H1 (cell line): ENCODE measurements around the gene SGPP2. TPM values are rescaled to one million over a fixed set of nuclear protein-coding genes. Genes with fewer than 3 reads are reported as not detected.

Experiments used
- CTCF ChIA-PET: fragments of 300-600 bp; sonication (Branson Sonifier 250); formaldehyde crosslinking; loops from one replicate; lab custom pipeline; 2021; ENCODE audit not compliant: partially characterized antibody; lab: Charles Lee
- POLR2A ChIA-PET: fragments of 300-600 bp; sonication (Branson Sonifier 250); formaldehyde crosslinking; loops from one replicate; lab custom pipeline; 2021; ENCODE audit warnings: inconsistent platforms; ENCODE audit not compliant: partially characterized antibody; lab: Charles Lee
- DNase-seq, 2 experiments: peaks; one replicate each; pipeline versions ENCODE4 v3.0.0 to v3.0.0-alpha.2; 2010 to 2022; ENCODE audit warnings: low spot score in 2 of 2, low read depth in 1 of 2, mixed read lengths in 1 of 2
- FAIRE-seq: peaks from 2 replicates; lab custom pipeline; 2011; peaks lifted over from hg19 to GRCh38; lab: Jason Lieb, UNC
- H2AFZ ChIP-seq: 2 replicates; pipeline ENCODE4 v1.8.1; 2012; ENCODE audit warnings: low read length, inconsistent platforms
- H2AK5ac ChIP-seq: 2 replicates; pipeline ENCODE4 v1.6.1; 2013; ENCODE audit warnings: low read depth, low read length
- H2BK120ac ChIP-seq: replicated peaks from 2 replicates; pipeline ENCODE3; 2013; ENCODE audit warnings: low read depth, low read length, inconsistent platforms
- H2BK12ac ChIP-seq: 2 replicates; pipeline ENCODE4 v1.6.1; 2013; ENCODE audit warnings: low read depth, low read length
- H2BK15ac ChIP-seq: 2 replicates; pipeline ENCODE4 v1.6.1; 2013; ENCODE audit warnings: low read length
- H2BK20ac ChIP-seq: 2 replicates; pipeline ENCODE4 v1.6.1; 2013; ENCODE audit warnings: low read length
- H2BK5ac ChIP-seq: 2 replicates; pipeline ENCODE4 v1.6.1; 2013; ENCODE audit warnings: low read depth, low read length
- H3K14ac ChIP-seq: 2 replicates; pipeline ENCODE4 v1.6.1; 2013; ENCODE audit warnings: inconsistent platforms; ENCODE audit not compliant: insufficient read length
- H3K18ac ChIP-seq: 2 replicates; pipeline ENCODE4 v1.6.1; 2013; ENCODE audit warnings: low read length; ENCODE audit errors: extremely low read depth
- H3K23ac ChIP-seq: 2 replicates; pipeline ENCODE4 v1.6.1; 2013; ENCODE audit warnings: inconsistent platforms; ENCODE audit not compliant: insufficient read length
- H3K23me2 ChIP-seq: 2 replicates; pipeline ENCODE4 v1.6.1; 2013; ENCODE audit warnings: low read depth, low read length
- H3K27ac ChIP-seq: 2 replicates; pipeline ENCODE4 v1.6.1; 2011; ENCODE audit warnings: low read depth, low read length, inconsistent platforms
- H3K27me3 ChIP-seq, 4 experiments: replicated peaks in 1 of 4; 1 replicate in 1 of 4; 2 replicates in 3 of 4; pipeline versions ENCODE4 v1.6.1 to v1.8.1; 2011 to 2013; ENCODE audit warnings: low read length in 3 of 4, mild to moderate bottlenecking in 3 of 4, inconsistent platforms in 2 of 4, mixed read lengths in 2 of 4, moderate library complexity in 1 of 4; ENCODE audit not compliant: control insufficient read depth in 3 of 4, insufficient read depth in 3 of 4; ENCODE audit errors: extremely low read depth in 1 of 4
- H3K36me3 ChIP-seq, 4 experiments: 2 replicates each; pipeline versions ENCODE4 v1.6.1 to v1.8.1; 2011 to 2013; ENCODE audit warnings: mild to moderate bottlenecking in 4 of 4, low read length in 3 of 4, moderate library complexity in 2 of 4, control low read depth in 1 of 4, inconsistent platforms in 1 of 4; ENCODE audit not compliant: insufficient read depth in 4 of 4, control insufficient read depth in 2 of 4
- H3K4ac ChIP-seq: replicated peaks from 2 replicates; pipeline ENCODE3; 2013; ENCODE audit warnings: low read length, low read depth, mixed read lengths, inconsistent platforms; ENCODE audit not compliant: insufficient read length
- H3K4me1 ChIP-seq, 4 experiments: replicated peaks in 1 of 4; 1 replicate in 1 of 4; 2 replicates in 3 of 4; pipeline versions ENCODE4 v1.6.1 to v1.8.1; 2011 to 2013; ENCODE audit warnings: low read length in 3 of 4, inconsistent platforms in 2 of 4, mixed read lengths in 1 of 4; ENCODE audit not compliant: insufficient read depth in 4 of 4, control insufficient read depth in 3 of 4
- H3K4me2 ChIP-seq, 2 experiments: 2 replicates each; pipeline versions ENCODE4 v1.6.1 to v1.8.1; 2011 to 2013; ENCODE audit warnings: low read depth in 2 of 2, low read length in 2 of 2, control low read depth in 1 of 2, inconsistent platforms in 1 of 2, mild to moderate bottlenecking in 1 of 2; ENCODE audit not compliant: insufficient read depth in 1 of 2
- H3K4me3 ChIP-seq, 4 experiments: fragments of 200-600, 300-600 bp in 1 of 4; sonication (generic), shearing (Covaris generic), sonication (Bioruptor Twin) in 1 of 4; 2 replicates each; pipeline versions ENCODE4 v1.5.1 to v1.8.1; 2011 to 2016; ENCODE audit warnings: low read length in 4 of 4, low read depth in 3 of 4, control low read depth in 2 of 4, inconsistent platforms in 2 of 4, mild to moderate bottlenecking in 2 of 4, mixed read lengths in 1 of 4, moderate library complexity in 1 of 4; ENCODE audit not compliant: insufficient read depth in 2 of 4; ENCODE audit errors: extremely low read depth in 1 of 4
- H3K56ac ChIP-seq: replicated peaks from 2 replicates; pipeline ENCODE3; 2013; ENCODE audit warnings: low read depth, mild to moderate bottlenecking, mixed read lengths, low read length, inconsistent platforms; ENCODE audit not compliant: insufficient read length
- H3K79me1 ChIP-seq: 2 replicates; pipeline ENCODE4 v1.6.1; 2013; ENCODE audit warnings: low read depth, low read length, control low read depth
- H3K79me2 ChIP-seq, 2 experiments: 2 replicates each; pipeline versions ENCODE4 v1.6.1 to v1.8.1; 2012 to 2013; ENCODE audit warnings: low read length in 2 of 2, mild to moderate bottlenecking in 2 of 2, inconsistent platforms in 1 of 2; ENCODE audit not compliant: insufficient read depth in 2 of 2, control insufficient read depth in 1 of 2
- H3K9ac ChIP-seq, 4 experiments: replicated peaks in 1 of 4; 1 replicate in 1 of 4; 2 replicates in 3 of 4; pipeline versions ENCODE4 v1.6.1 to v1.8.1; 2011 to 2013; ENCODE audit warnings: low read depth in 3 of 4, low read length in 3 of 4, control low read depth in 2 of 4, mild to moderate bottlenecking in 2 of 4, moderate library complexity in 2 of 4, inconsistent platforms in 1 of 4; ENCODE audit errors: extremely low read depth in 1 of 4
- H3K9me3 ChIP-seq, 2 experiments: 2 replicates each; pipeline versions ENCODE4 v1.6.1 to v1.8.1; 2012 to 2013; ENCODE audit warnings: mild to moderate bottlenecking in 2 of 2, moderate library complexity in 2 of 2, control low read depth in 1 of 2, inconsistent platforms in 1 of 2, low read depth in 1 of 2, low read length in 1 of 2, mixed read lengths in 1 of 2; ENCODE audit not compliant: insufficient read depth in 2 of 2
- H4K20me1 ChIP-seq, 2 experiments: replicated peaks in 1 of 2; 2 replicates each; pipeline versions ENCODE3 to v1.8.1; 2011 to 2013; ENCODE audit warnings: inconsistent platforms in 2 of 2, low read length in 2 of 2, mild to moderate bottlenecking in 1 of 2; ENCODE audit not compliant: insufficient read depth in 2 of 2, control insufficient read depth in 1 of 2
- H4K5ac ChIP-seq: 2 replicates; pipeline ENCODE4 v1.6.1; 2013; ENCODE audit warnings: low read length, low read depth, mixed read lengths, inconsistent platforms; ENCODE audit not compliant: insufficient read length
- H4K8ac ChIP-seq: 2 replicates; pipeline ENCODE4 v1.8.0; 2013; ENCODE audit warnings: mild to moderate bottlenecking, moderate library complexity, low read length, inconsistent platforms; ENCODE audit not compliant: insufficient read depth; ENCODE audit errors: extremely low read depth
- H4K91ac ChIP-seq: replicated peaks from 2 replicates; pipeline ENCODE3; 2013; ENCODE audit warnings: low read length, mixed read lengths, inconsistent platforms; ENCODE audit not compliant: insufficient read length
- CEBPB ChIP-seq: IDR thresholded peaks from 2 replicates; pipeline ENCODE4 v1.6.1; 2012; ENCODE audit warnings: low read depth, low read length
- KDM1A ChIP-seq: fragments of 200-600, 300-600 bp; sonication (generic); IDR thresholded peaks from 2 replicates; pipeline ENCODE4 v1.7.1; 2016; ENCODE audit warnings: mild to moderate bottlenecking, low read length, borderline replicate concordance
- PHF8 ChIP-seq: fragments of 200-600 bp; sonication (generic); conservative IDR thresholded peaks from 2 replicates; pipeline ENCODE4 v1.7.1; 2012; ENCODE audit warnings: low read depth, mild to moderate bottlenecking, inconsistent platforms, low read length, moderate library complexity
- POU5F1 ChIP-seq: IDR thresholded peaks from 2 replicates; pipeline ENCODE4 v1.6.1; 2011; ENCODE audit warnings: low read depth, mild to moderate bottlenecking, low read length, moderate library complexity
- RAD21 ChIP-seq, 2 experiments: IDR thresholded peaks in 1 of 2; conservative IDR thresholded peaks in 1 of 2; 2 replicates each; pipeline ENCODE4 v1.6.1; 2011; ENCODE audit warnings: low read depth in 2 of 2, low read length in 2 of 2, improper control_type of control experiment in 1 of 2, inconsistent platforms in 1 of 2, mild to moderate bottlenecking in 1 of 2, moderate library complexity in 1 of 2
- SUZ12 ChIP-seq: fragments of 200-600 bp; sonication (generic); IDR thresholded peaks from 2 replicates; pipeline ENCODE4 v1.6.1; 2012; ENCODE audit warnings: mild to moderate bottlenecking, inconsistent platforms, low read length, moderate library complexity, mixed read lengths
- TCF12 ChIP-seq: IDR thresholded peaks from 2 replicates; pipeline ENCODE4 v1.6.1; 2011; ENCODE audit warnings: low read depth, mild to moderate bottlenecking, low read length
- WGBS, 2 experiments: shearing (Covaris generic) in 1 of 2; methylation state at CpG; one replicate each; pipeline versions ENCODE4 v1.1.6 to v1.1.7; 2013 to 2015; ENCODE audit warnings: low lambda C conversion rate in 2 of 2, mixed read lengths in 2 of 2, inconsistent platforms in 1 of 2, low coverage in 1 of 2, missing lambda C conversion rate in 1 of 2; ENCODE audit not compliant: insufficient replicate concordance in 2 of 2, insufficient coverage in 1 of 2, insufficient read length in 1 of 2; ENCODE audit errors: extremely low coverage in 1 of 2, missing lambda C conversion rate in 1 of 2; 5-methylcytosine and 5-hydroxymethylcytosine counted together
- polyA plus RNA-seq, 7 experiments: library from polyadenylated mRNA; depleted of rRNA in 3 of 7; stranded (reverse) in 5 of 7; unstranded in 2 of 7; fragments of >200 nt in 5 of 7; fragments of 200-250 nt in 2 of 7; gene quantifications; 1 replicate in 5 of 7; 2 replicates in 1 of 7; 4 replicates in 1 of 7; pipeline versions ENCODE4 v1.2.1 to v1.2.3, GENCODE V29; 2011 to 2013; ENCODE audit warnings: missing spikeins in 2 of 7, mixed read lengths in 2 of 7
- total RNA-seq: library from RNA; stranded (reverse); fragmentation: NEBNext Ultra II Directional; extraction: Animal tissue kit (Norgen Biotek cat#: 25700); gene quantifications from 2 replicates; pipeline ENCODE4 v1.2.1, GENCODE V29; 2021

The SGPP2 gene
- total and polyA plus RNA-seq, 2 of the 8 experiments (the other 6 are each of a cell fraction or from before 2014, with no cell fraction given): 0.29 TPM; not detected in 1

GRCh38 chr2:222404151-222404905 is 20.0 kb upstream of the SGPP2 start:
- no peak overlapping the region for H3K18ac ChIP-seq
- H3K56ac ChIP-seq: no peak overlapping the region
- no peak overlapping the region for H2BK20ac ChIP-seq
- no peaks in the 10 kb centered on the region for H3K79me2 ChIP-seq
- no peak overlapping the region for H3K23ac ChIP-seq
- H3K27me3 ChIP-seq: no peaks in the 10 kb centered on the region
- H2AK5ac ChIP-seq: no peak overlapping the region
- H4K20me1 ChIP-seq: no peaks in the 10 kb centered on the region
- H2BK5ac ChIP-seq: no peak overlapping the region
- 86% methylated on average over 8 of the region's 8 CpGs; no CpG with 5 or more reads in 1 of the 2 experiments for WGBS, 2 experiments
- H3K4ac ChIP-seq: no peak overlapping the region
- H3K14ac ChIP-seq: no peak overlapping the region
- H3K36me3 ChIP-seq: no peaks in the 10 kb centered on the region
- no peak overlapping the region for H4K91ac ChIP-seq
- H4K5ac ChIP-seq: no peak overlapping the region
- no peak overlapping the region for H3K27ac ChIP-seq
- no peak overlapping the region for H2BK15ac ChIP-seq
- TF ChIP-seq PHF8: no peak
- no peak for TF ChIP-seq SUZ12
- TF ChIP-seq CEBPB: no peak
- no peak for TF ChIP-seq TCF12
- TF ChIP-seq POU5F1: no peak
- no peak for TF ChIP-seq RAD21 (IDR thresholded peaks at IDR 0.05 in 1 of 2, conservative IDR thresholded peaks at IDR 0.05 in 1 of 2; ENCODE audit: low read depth in 2 of 2, low read length in 2 of 2)
- no peak for TF ChIP-seq KDM1A
- ChIA-PET CTCF (interaction anchor here (0.8 kb wide), 1 partner anchor 10 kb away, joined by 3 read pairs; no protein-coding TSS in a partner anchor), POLR2A (no interaction called here)
- H4K8ac ChIP-seq: no peak overlapping the region
- H2AFZ ChIP-seq: no peak overlapping the region; the same call in 1 of the 2 replicates
- no peak overlapping the region for H2BK120ac ChIP-seq
- no peaks in the 10 kb centered on the region for H3K23me2 ChIP-seq
- no peak overlapping the region for H3K9ac ChIP-seq
- H3K79me1 ChIP-seq: no peaks in the 10 kb centered on the region
- FAIRE-seq (no peak), DNase-seq (no peak)
- H3K4me1 ChIP-seq: no peaks in the 10 kb centered on the region
- H3K9me3 ChIP-seq: no peaks in the 10 kb centered on the region
- no peak overlapping the region for H3K4me3 ChIP-seq
- no peak overlapping the region for H3K4me2 ChIP-seq
- H2BK12ac ChIP-seq: no peak overlapping the region
